Activated CD4-positive, alpha-beta T cell treated with anti-CD3 and anti-CD28 coated beads, Interleukin-2, amount 50 U/mL, for 48 hours (primary cell): ENCODE results near the gene SYPL1.

Source experiments
- DNase-seq, 2 experiments: peaks; one replicate each; pipeline ENCODE4 v3.0.0-alpha.2; 2020

SYPL1 gene

DNA sequence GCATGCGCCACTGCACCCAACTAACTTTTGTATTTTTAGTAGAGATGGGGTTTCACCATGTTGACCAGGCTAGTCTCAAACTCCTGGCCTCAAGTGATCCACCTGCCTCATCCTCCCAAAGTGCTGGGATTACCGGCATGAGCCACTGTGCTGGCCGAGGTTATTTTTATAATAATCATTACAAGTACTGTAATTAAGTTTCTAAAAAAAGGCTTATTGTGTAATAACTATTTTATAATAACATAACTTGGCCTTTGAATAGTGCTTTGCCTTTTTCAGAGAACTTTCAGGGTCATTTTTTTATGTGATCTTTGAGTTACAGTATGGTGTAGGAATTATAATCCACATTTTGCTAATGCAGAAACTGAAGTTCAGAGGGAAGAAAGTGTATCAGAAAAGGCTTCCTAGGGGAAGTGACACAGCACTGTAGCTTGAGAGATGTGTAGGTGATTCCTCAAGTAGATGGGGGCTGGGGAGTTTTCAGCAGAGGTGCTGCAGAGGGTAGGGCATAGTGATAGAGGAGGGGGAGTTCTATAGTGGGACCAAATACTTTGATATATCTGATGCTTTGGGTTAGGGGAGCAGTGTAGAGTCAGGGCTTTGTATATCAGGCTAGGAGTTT, 9.2 kb upstream of the SYPL1 start:
- no peak for DNase-seq

DNA sequence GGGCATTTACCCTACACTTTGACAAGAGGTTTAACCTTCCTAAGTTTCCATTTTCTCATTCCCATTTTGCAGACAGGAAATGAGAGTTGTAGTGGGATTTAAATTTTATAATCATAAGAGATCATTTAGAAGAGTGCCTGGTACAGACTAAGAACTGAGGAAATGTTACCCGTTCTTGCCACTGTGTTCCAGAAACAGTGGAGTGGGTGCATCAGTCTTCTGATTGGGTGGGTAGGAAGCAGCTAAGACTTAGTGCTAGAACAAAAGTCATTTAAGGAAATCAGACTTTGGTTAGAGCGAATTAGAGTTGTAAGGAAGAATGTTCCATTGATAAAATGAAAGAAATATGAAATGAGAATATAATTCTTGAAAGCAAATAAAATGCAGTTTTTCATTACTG, 8.4 kb upstream of the SYPL1 start:
- no peak for DNase-seq

DNA sequence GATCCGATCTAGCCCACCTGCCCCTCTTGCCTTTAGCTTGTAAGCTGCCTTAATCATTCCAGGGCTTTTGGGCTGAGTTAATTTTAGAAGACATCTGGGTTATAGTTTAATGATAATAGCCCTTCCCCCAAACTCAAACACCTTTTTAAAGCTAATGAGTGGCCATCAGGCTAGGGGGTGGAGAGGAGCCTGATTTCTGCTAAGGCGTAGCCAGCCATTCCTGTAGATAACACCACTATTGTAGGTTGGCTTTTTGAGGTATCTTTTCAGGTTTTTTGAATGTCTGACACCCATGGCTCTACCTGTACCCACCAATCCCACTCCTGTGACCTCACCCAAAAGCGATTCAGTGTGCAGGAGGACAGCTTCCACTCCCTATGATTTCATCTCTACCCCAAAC, 7.6 kb upstream of the SYPL1 start:
- DNase-seq: no peak

DNA sequence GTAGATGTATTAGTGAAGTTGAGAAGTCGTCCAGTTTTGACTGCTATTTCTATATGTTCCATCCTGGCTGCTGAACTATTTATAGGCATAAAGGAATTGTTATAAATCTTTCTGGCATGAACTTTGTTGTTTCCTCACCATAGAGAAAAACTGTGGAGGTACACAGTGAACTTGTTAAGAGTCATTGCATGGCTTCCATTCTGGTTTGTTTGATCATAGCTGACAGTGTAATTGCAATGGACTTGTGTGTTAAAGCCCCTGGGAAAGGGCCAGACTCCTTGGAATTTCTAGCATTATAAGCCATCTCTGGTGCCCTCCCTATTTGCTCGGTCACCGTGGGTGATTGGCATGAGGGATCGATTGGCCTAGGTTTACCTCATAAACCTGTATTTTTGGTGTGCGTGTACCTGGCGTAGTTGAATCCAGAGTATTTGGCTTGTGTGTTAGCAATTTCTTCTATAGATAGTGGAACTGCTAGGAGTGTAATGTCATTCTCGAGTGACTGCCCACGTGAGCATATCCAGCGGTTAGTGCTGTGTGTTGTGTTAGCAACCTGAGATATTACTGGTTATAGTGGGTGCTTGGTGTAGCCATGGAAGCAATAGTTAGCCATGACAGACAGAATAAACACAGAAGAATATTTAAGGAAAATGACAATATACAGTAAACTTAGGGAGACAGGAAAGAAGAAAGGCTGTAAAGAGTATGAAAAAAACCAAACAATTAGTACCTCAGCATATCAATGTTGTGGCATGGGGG, 5.9 kb upstream of the SYPL1 start:
- no peak for DNase-seq

DNA sequence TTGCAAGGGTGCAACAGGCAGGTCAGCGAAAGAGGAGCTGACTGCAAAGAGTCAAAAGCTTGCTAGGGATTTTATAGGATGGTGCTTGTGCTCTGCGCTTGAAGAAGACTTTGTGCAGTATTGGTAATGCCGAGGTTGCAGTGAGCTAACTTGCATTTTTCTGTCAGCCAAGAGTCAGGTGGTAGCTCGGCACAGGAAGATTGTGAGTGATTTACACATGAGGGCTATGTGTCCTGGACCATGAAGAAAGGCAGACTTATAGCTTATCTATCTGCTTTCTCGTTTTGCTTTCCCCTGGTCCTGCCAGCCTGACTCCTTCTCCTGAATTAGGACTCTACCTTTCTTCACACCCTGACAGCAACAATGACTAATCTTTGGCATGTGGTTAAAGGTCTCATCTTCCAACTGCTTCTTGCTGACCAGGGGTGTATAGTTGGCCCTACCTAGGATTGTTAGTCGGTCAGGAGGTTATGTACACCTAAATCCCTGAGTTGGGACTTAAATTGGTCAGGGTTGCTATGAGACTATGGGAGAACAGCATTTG, 4.1 kb upstream of the SYPL1 start:
- DNase-seq: no peak

DNA sequence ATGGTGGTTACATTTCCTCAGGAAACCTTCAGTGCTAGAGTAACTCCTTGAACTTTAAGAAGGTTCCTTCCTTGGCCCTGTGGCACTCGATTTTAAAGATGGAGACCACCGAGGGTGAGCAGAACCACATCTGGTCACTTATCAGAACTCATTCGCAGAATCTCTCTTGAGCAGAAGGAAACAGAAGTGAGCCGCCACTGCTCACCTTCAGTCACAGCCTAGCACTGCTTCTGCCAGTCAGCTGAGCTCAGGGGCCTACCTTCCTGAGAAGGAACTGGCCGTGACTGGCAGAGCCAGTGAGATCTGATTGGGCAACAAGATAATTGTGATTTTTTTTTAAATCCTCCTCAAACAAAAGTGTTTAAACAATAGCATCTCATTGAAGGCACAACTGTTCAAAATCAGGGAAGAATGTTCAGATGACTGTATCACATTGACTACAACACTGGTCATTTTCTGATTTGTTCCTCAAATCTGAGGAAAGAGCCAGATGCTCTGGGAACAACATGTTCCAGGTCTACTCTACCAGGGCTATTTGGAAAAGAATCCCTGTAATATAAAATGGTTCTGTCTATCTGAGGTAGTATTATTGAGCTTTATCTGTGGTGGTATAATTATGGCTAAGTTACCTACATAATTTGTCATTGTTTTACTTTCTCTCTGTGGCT, 2.7 kb upstream of the SYPL1 start:
- peak; percentile 26 to 27 for DNase-seq

DNA sequence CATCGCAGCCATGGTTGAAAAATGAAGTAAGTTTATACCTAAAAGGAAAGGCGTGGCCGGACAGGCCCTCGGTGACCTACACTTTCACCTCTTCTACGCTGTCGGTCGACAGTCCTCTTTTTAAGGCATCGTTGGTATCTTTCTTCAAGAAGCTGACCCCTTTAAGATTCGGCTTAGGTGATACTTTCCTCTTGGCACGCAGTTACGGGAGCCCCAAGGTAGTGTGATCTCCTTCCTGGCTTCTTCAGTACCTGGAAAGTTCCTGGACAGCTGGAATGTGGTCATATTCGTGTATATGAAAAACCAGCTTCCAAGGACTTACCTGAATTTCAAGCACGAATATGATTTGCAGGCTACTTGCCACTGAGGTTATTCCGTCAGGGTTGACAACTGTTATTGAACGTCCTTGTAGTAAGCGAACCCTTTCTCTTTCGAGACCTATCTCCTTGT, 885 bp upstream of the SYPL1 start:
- DNase-seq: no peak

DNA sequence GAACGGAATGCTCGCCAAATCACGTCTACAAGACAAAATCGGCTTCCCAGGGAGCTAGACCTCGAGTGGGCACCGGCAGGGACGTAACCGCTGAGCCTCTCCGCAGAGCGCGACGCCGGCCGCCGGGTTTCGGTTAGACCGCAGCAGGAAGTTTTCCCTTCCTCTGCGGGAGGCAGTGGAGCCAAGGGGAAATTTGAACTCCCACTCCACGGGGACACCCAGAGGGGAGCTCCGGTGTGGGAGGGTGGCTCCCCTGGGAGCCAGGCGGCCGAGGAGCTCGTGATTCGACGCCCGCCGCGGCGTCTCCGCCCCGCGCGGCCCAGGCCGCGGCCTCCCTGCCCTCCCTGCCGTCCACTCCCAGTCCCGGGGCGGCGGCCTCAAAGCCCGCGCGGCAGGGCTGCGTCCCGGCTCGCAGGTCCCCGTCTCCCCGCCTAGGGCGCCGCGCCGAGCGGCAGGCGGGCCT, 426 bp downstream of the SYPL1 start:
- DNase-seq: peak; percentile 40 to 53

DNA sequence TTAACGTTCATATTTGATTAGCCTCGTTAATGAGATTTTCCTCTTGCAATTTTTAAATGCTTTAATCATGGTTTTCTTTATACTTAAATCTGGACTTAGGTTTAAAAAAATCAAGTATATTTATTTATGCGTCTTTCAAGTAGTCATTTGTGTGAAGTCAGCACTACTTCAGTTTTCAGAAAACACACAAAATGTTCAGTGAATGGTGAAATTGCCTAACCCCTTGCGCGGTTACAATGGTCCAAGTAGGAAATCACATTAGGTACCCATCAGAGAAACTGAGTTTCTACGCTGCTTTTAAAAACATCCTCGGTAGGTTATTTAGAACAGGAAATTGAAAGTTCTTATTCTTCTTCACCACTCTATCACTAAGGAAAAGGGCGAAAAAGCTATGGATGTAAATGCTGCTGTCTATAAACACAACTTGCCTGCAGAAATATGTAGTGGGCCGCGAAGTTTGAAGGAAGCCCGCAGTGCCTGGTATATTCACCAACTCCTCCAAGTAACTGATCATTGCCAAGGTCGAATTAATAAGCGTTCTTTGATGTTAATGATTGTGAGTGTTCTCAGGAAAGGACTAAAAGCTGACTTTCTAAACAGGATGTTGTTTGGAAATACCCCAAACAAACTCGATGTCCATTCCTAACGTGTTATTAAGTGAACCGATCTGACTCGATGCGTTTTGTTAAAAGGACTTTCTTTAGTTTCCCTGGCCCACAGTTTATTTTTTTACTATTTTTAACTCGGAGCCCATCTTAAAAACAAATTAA, 1.0 kb downstream of the SYPL1 start:
- no peak for DNase-seq

DNA sequence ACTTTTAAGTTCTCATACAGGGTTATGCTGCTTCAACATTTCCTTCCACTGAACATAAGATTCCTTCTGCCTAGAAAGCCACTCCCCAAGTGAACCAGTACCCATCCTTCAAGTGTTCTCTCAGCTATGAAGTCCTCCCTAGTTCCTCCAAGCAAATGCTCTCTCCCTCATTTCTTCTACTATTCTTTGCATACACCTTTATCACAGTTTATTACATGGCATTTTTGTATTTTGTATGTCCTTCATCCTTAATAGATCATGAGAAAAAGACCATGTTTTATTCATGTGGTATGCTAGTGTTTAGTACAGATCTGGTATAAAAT, 1.9 kb downstream of the SYPL1 start:
- no peak for DNase-seq

DNA sequence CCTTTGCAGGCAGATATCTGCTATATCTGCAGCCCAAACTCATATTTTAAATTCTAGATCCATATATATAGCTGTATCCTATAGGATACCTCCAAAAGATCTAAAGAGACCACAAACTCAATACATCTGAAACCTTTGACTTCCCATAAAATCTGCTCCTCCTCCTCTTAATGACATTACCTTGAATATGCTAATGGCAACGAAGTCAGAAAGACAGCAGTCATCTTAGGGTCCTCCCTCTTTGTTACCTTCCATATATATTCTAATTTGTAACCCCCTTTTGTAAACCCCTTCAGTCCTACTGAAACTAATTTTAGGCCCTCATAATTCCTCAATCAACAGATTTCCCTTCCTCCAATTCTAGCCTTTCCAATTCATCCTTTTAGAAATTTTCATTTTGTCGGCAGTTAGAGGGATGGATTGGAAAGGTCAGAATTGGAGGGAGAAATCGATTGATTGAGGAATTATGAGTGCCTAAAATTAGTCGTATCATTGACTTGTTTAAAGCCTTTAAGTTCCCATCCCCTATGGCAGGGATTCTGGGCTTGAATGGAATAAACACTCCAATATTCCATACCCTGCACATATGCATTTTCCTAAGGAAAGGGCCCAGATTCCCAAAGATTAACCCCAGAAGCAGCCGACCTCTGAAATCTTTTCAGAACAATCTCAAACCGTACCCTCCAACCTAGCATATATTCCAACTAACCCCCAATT, 2.4 kb downstream of the SYPL1 start:
- DNase-seq: no peak

DNA sequence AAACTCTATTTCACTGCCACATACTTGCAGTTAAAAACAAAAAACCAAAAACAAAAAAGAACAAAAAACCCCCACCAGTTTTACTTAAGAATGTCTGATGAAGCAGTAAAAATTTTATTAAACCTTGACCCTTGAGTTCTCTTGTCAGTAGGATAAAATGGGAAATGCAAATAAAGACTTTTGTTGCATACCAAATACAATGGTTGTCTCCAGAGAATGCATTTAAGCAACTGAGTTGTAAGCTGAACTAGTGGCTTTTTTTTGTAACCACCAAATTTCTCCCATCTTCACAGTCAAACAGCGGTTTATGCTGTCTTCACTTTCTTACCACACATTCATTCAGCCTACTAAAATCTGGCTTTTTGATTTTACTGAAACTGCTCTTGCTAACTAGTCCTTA, 3.1 kb downstream of the SYPL1 start:
- DNase-seq: no peak

DNA sequence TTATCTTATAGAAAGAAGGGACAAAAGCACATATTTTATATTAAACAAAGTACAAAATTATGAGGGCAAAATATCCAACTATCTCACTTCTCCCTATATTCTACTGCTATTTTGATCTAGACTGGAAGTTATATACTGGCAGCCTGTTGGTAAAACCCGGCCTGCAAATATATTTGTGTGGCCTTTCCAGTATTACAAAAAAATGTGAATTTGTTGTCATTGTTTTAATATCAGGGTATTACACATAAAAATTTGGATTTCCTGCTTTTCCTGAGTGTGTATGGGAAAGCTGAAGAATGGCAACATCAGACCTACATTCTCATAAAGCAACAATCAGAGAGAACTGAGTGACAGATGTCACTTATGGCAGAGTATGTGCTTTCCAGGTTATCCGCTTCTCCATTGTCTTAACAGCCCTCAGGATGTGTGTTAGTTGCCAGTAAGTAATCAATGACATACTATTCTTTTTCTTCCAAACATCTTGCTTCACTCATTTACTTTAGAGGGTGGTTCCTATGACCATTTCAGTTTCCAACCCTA, 7.3 kb downstream of the SYPL1 start:
- no peak for DNase-seq

DNA sequence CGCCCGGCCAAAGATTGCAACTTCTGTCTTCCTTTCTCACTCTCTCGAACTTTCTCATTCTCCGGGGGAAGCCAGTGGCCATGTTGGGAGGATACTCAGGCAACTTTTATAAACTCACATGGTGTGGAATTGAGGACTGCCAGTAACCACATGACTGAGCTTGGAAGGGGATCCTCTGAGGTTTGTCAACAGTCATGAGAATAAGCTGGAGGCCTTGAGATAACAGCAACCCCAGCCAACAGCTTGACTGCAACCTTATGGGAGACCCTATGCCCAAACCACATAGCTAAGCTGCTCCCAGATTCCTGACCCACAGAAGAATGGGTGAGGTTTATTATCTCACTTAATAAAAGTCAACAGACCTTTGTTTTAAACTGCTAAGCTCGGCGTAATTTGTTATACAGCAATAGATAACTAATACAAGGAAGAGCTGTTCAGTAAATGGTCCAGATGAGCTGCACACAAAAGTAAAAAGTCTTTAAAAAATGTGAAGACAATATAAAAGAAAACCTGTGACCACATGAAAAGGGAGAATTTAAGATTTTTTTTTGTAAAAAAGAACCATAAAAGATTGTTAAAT, 9.6 kb downstream of the SYPL1 start:
- no peak for DNase-seq

DNA sequence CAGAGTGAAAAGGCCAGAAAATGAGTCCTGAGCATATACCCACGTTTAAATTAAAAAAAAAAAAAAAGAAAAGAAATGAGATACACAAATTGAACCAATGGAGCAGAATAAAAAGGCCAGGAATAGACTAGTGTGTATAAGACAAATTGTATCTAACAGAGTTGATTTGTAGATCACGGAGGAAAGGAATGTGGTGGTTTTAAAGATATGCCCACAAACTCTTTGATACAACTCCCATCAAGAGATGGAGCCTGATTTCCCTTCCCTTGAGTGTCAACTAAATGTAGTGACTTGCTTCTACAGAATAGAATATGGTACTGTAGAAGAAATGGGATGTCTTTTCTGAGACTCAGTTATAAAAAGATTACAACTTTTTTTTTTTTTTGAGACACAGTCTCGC, 10.4 kb downstream of the SYPL1 start:
- DNase-seq: no peak

DNA sequence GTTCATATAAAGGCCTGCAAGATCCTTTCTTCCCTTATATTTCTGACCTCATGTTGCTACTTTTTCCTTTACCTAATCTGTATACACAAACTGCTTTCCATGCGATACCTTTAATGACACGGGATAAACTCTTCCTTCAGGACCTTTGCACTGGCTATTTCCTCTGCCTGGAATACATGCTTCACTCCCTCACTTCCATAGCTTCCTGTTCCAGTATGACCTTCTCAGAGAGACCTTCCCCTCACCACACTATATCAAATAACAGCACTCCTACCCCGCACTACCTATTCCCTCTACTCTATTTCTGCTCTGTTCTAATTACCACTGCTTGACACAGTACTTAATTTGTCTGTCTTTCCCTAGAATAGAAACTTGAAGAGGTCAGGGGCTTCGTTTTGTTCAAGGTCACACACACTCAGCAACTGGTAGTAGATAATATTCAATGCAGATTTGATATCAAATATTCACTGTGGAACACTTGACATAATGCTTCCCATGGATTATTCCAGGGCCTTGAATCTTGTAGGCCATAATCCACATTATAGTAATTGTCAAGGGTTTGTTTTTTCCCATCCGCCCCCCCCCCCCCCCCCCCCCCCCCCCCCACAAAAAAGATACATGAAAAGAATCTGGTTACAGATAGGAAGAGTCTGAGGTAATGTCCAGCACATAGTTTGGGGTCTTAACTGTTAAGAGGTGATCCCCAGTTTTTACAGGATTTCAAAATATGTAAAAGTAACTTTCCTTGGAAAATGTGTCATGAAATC, 11.1 kb downstream of the SYPL1 start:
- DNase-seq: no peak

DNA sequence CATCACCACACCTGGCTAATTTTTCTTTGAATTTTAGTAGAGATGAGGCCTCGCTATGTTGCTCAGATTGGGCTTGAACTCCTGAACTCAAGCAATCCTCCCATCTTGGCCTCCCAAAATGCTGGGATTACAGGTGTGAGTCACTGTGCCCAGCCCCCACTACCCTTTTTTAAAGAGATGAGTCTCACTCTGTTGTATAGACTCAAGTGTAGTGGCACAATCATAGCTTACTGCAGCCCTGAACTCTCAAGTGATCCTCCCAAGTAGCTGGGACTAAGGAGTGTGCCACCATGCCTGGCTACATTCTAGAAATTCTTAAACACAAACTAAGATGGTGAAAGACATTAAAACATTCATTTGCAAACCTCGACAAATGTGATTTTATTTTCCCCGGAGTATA, 12.6 kb downstream of the SYPL1 start:
- no peak for DNase-seq

DNA sequence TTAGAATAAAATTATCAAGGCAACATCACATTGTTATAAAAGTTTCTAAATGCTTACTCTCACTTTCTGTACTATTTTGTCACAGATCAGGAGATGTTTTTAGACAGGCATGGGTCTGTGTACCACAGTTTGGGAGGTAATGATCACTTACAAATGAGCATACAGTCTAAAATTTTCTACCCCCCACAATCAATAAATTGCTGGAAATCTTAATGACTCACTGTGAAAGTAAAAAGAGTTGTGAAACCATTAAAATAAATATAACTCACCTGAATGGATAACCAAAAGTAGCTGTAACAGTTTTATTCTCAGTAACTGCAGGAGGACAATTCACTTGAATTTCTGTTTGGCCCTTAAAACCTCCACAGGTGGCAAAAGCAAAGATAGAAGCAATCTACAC, 13.2 kb downstream of the SYPL1 start:
- DNase-seq: no peak

DNA sequence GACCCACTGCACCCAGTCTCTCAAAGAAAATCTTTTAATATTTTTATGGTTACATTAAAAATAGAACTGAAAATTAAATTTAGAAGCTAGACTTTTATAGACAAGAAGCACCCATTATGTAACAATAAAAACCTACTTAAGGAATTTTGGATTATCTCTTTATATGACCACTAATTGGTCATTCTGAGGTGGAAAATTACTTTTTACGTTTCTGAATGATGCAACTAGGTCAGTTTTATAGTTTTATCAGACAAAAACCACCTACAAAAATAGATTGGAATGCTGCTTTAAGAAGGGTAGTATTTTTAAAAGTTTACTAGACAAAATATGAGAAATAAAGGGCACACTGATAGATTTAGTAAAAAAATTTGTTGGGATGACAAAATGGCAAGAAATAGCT, 16.5 kb downstream of the SYPL1 start:
- no peak for DNase-seq

DNA sequence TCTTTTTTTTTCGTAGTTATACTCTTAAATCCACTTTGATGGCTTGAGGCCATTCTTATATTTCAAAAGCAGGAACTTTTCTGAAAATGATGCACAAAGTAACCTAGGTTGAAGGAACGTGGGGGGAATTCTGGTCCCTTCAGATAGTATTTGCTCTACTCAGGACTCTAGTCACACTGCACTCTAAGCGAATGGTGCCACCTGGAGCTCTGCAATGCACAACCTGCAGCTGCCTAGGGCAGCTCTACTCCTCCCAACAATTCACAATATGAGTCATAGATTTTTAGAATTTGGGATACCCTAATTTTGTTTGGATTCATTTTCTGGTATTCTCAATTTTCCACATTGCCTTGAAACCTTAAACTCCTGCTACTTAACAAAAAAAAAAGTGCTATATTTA, 17.3 kb downstream of the SYPL1 start:
- DNase-seq: no peak

DNA sequence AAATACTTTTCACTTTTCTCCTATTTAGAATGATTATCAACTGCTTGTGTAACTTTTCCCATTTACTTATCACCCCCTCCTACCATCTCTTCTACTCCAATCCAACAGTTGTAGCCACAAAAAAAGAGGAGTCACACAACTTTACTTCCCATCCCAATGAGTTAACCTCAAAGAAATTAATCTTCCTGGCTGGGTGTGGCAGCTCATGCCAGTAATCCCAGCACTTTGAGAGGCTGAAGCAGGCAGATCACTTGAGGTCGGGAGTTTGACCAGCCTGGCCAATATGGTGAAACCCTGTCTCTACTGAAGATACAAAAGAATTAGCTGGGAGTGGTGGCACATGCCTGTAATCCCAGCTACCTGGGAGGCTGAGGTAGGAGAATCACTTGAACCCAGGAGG, 19.9 kb downstream of the SYPL1 start:
- no peak for DNase-seq
